ENCODE measurements around the gene ZNF785. TPM values are rescaled to one million over a fixed set of nuclear protein-coding genes. Genes with fewer than 3 reads are reported as not detected.

ZNF785 gene
- total and polyA plus RNA-seq, 2 of the 13 experiments (the other 11 are each of a cell fraction or from before 2014, with no cell fraction given), result 0.01 TPM; not detected in 1

GRCh38 chr16:30615358-30616091 lies 30.0 kb upstream of the ZNF785 start (continued):
- TF ChIP-seq BHLHE40 (IDR thresholded peaks at IDR 0.05; ENCODE audit: low read length) (0 out of 2 replicates have a peak, but pooled peaks have one; percentile 26), ATF6 (CRISPR knock-in tag; conservative IDR thresholded peaks at IDR 0.05) (no peak), EP300 (IDR thresholded peaks at IDR 0.05; ENCODE audit: low read depth in 2 of 2, low read length in 2 of 2) (no peak), EP300 (CRISPR knock-in tag; IDR thresholded peaks at IDR 0.05; ENCODE audit: borderline replicate concordance) (no peak), SALL2 (CRISPR knock-in tag; IDR thresholded peaks at IDR 0.05) (no peak; the same call in 1 of the 2 replicates), PAF1 (CRISPR knock-in tag; IDR thresholded peaks at IDR 0.05) (no peak), ZBTB4 (CRISPR knock-in tag; IDR thresholded peaks at IDR 0.05; ENCODE audit: borderline replicate concordance) (no peak), ARID3A (IDR thresholded peaks at IDR 0.05; ENCODE audit: low read depth, low read length) (no peak), ZNF256 (CRISPR knock-in tag; conservative IDR thresholded peaks at IDR 0.05) (no peak), BATF2 (CRISPR knock-in tag; IDR thresholded peaks at IDR 0.05) (0 out of 2 replicates have a peak, but pooled peaks have one; percentile 52), CENPT (CRISPR knock-in tag; IDR thresholded peaks at IDR 0.05; ENCODE audit: low read depth) (no peak), WIZ (CRISPR knock-in tag; IDR thresholded peaks at IDR 0.05) (no peak), PHF8 (CRISPR knock-in tag; IDR thresholded peaks at IDR 0.05) (peak; percentile 35; the same call in 1 of the 2 replicates), PHF21A (CRISPR knock-in tag; IDR thresholded peaks at IDR 0.05) (0 out of 2 replicates have a peak, but pooled peaks have one; percentile 19), GZF1 (CRISPR knock-in tag; IDR thresholded peaks at IDR 0.05) (no peak), MLLT10 (CRISPR knock-in tag; IDR thresholded peaks at IDR 0.05) (no peak), ZNF564 (CRISPR knock-in tag; IDR thresholded peaks at IDR 0.05) (no peak), STAG1 (CRISPR knock-in tag; IDR thresholded peaks at IDR 0.05) (peak; percentile 99)
